ENCODE data around the gene CDC73.

GRCh38 chr1:193262661-193263060, 140.8 kb downstream of the CDC73 start:
- TF ChIP-seq, protein P1, sequence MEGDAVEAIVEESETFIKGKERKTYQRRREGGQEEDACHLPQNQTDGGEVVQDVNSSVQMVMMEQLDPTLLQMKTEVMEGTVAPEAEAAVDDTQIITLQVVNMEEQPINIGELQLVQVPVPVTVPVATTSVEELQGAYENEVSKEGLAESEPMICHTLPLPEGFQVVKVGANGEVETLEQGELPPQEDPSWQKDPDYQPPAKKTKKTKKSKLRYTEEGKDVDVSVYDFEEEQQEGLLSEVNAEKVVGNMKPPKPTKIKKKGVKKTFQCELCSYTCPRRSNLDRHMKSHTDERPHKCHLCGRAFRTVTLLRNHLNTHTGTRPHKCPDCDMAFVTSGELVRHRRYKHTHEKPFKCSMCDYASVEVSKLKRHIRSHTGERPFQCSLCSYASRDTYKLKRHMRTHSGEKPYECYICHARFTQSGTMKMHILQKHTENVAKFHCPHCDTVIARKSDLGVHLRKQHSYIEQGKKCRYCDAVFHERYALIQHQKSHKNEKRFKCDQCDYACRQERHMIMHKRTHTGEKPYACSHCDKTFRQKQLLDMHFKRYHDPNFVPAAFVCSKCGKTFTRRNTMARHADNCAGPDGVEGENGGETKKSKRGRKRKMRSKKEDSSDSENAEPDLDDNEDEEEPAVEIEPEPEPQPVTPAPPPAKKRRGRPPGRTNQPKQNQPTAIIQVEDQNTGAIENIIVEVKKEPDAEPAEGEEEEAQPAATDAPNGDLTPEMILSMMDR (IDR thresholded peaks at IDR 0.05; ENCODE audit: insufficient read depth, low read length, poor library complexity, severe bottlenecking) = no peak
- TF ChIP-seq EZH2phosphoT487 (conservative IDR thresholded peaks at IDR 0.05; ENCODE audit: low read length) = no peak

Data from SU-DHL-6 (cell line).